NCI-H187 (cell line): ENCODE results near the gene TRIO.
"Not testable (repeated sequence)": the region's sequence is repeated elsewhere in the genome, so short reads cannot be mapped to it uniquely, and the experiment has no call there.

ENCODE experiments used
- DNase-seq, 2 experiments: peaks; one replicate each; lab custom pipeline; 2025; lab: John Stamatoyannopoulos, UW

The TRIO gene

GRCh38 chr5:14386884-14387624 is 243.9 kb downstream of the TRIO start:
- DNase-seq: no peak

DNA sequence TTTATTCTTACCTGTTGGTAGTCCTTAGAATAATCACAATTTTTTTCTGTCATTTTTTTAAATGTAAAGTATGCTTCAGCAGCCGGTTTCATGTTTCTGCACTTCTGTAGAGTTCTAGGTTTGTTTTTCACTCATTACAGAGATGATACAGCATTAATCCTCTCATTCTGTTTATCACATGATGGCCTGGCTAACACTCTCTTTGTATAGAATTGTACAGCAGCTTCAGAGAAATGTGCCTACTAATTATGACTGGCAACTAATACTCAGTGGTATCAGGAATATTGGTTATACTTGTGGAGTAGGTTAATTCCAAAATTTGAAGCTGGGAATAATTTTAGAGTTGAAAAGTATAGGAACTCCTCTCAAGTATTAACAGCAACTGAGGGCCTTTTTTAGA is 245.6 kb downstream of the TRIO start:
- no peak for DNase-seq

DNA sequence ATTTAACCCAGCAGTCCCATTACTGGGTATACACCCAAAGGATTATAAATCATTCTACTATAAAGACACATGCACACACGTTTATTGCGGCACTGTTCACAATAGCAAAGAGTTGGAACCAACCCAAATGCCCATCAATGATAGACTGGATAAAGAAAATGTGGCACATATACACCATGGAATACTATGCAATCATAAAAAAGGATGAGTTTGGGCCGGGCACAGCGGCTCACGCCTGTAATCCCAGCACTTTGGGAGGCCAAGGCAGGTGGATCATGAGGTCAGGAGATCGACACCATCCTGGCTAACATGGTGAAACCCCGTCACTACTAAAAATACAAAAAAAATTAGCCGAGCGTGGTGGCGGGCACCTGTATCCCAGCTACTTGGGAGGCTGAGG is 249.4 kb downstream of the TRIO start:
- not testable (repeated sequence) for DNase-seq

DNA sequence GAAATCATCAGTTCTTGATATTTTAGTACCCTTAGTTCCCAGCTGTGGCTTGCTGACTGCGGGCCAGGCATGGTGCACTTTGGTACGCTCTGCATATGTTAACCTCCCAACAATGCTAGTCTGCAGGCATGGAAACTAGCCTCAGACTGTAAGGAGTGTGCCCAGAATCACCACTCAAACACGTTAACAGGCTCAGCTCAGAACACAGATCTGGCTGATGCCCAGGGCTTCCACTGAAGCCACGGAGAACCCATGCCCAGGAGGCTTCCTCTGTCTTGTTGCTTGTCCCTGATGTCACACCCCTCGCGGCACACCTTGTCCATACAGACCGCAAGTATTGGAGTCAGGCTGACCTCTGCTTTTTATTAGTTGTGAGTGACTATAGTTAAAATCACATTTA is 251.2 kb downstream of the TRIO start:
- no peak for DNase-seq

DNA sequence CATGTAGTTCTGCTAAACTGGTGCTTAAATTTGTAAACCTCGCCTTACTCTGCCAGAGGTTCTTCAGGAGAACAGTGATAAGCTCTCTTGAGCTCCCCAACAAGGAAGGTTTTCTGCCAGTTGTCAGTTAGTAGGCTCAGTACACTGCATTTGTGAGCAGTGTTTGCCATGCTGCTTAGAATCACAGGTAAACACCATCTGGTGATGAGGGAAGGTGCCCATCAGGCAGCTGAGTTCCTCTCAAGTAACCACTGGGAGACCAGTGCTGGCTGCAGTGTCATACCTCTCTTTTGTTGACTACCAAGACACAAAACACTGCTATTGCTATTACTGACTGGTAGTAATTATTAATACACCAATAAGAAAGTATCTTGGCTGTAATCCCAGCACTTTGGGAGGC is 252.3 kb downstream of the TRIO start:
- DNase-seq: no peak

GRCh38 chr5:14396066-14396465 is 252.9 kb downstream of the TRIO start:
- no peak for DNase-seq

DNA sequence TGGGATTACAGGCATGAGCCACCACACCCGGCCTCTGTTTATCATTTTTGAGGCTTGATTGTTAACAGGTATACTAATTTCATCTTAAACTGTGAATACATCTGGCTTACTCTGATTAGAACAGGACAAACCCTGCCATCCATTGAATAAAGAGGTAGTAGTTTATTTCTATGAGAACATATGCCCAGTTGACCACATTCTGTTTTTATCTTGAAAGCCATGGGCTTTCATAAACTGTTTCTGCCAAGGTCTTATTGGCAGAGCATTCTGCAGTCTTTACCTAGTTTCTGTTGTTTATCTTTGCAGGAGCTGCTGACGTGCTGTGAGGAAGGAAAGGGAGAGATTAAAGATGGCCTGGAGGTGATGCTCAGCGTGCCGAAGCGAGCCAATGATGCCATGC is 253.6 kb downstream of the TRIO start:
- DNase-seq: no peak

DNA sequence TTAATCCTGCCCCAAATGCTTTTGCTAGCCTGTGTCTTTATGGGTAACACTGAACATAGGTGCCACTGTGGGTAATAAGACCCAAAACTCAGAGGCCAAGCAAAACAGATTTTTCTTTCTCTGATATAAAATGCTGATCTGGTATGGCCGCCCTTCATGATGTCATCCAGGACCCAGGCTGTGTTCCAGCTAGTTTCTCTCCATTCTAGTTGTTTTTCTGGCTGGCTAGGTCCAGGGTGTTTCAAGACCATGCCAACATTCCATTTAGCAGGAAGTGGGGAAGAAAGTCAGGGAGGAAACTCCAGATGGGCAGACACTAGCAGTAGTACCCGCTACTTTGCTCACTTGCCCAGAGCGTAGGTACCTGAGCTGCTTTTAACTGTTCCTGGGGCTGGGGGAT is 254.6 kb downstream of the TRIO start:
- DNase-seq: no peak

DNA sequence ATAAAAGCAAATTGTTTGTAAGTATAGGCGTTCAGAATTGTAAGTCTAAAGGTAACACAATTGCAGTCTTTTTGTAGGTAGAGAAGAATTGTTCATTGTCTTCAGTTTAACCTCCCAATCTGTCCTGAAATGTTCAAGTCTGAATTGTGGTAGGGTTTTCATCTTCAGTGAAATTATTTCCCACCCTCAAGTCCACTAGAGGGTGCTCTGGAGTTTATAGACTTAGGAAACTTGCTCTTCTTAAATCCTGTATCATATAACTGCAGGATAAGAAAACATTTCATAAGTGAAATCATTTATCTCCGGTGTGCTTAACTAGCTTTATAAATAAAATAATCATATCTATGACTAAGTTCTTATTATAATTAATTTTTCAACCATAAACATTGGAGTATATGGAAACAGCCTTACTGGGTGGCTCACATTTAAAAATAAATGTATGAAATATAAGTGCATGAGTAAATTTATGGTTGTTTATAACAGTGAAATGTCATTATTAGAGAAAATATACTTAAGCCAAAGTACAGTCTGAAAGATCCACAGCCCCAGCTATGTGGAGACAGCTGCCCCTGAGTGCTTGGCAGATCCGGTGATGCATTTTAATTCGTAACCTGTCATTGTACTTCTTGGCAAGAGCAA is 256.0 kb downstream of the TRIO start:
- DNase-seq: no peak

DNA sequence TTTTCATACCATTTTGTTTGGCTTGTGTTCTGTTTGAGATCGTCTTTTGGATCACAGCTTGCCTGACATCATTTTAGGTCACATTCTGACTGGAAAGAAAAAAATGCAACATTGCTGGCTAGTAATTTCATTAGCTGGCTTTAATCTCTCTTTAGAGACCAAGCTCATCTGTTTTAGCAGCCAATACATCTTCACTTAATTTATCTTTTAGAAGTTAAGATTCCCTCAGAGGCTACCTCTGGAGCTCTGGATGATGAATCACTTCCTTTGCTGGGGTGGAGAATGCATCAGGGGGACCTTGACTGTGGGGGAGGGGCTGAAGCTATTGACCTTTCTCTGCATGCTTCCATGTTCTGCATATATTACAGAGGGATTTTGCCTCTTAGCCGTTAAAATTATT is 256.9 kb downstream of the TRIO start:
- DNase-seq: no peak

GRCh38 chr5:14400611-14401010 is 257.5 kb downstream of the TRIO start:
- no peak for DNase-seq

DNA sequence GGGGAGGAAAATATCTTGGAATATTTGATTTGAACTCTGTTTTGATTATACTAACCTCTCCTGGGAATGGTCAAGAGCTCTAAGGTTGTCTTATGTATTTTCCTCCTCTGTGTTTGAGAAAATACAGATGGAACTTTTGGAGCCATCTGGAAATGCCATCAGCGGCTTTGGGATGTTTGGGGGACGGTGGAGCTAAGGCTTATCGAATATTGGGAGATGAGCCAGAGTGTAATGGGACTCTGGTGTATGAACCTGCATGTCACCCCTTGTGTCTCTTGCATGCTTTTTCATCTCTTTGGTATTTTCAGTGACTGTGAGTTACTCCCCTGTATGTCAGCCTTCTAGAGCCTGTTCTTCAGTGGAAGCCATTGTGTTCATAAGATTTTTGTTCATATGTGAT is 258.5 kb downstream of the TRIO start:
- no peak for DNase-seq

DNA sequence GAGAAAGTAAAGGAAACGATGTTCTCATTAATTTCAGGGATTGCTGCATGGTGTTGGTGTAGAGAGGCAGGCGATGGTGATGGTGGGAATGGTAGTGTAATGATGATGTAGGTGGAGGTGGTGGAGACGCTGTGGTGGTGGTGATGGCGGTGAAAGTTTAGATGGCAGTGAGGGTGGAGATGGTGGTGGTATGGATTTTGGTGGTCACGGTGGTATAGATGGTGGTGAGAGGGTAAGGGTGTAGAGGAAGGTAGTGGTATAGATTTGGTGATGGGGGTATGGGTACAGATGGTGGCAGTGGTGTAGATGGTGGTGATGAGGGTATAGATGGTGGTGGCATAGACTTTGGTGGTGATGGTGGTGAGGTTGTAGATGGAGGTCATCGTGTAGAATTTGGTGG is 259.3 kb downstream of the TRIO start:
- no peak for DNase-seq

DNA sequence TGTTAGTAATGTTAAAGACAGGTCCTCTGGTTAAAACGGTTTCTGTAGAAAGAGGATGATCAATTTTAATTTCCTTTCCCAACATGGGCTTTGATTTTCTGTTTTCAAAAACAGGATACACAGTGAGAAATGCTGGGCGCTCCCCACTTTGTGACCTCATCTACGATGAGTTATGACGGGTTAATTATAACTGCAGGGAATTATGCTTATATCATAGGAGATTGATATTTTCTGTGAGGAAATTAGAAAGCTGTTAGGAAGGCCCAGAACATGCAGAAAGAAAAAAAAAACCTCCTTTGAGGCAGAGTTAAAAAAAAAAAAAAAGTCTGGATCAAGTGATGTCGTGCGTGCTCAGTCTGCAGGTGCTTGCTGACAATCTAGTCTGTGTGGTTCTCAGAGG is 261.6 kb downstream of the TRIO start:
- no peak for DNase-seq

DNA sequence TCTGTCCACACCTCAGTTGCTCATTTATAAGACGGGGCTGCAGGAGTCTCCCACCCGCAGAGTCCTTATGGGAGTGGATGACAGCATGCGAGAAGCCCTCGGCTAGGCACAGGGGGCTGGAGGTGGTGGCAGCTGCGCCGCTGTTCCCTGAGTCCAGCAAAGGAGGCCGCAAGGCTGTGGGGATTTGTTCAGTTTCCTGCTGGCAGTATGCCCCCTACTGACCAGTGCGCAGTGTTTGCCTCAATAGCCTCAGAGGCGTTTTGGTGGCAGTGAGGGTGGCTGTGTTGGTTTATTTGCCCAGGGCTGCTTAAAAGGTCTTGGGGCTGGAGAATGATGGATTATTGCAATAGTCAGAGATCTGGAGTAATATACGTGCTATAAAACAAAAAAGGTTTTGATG is 262.1 kb downstream of the TRIO start:
- no peak for DNase-seq

DNA sequence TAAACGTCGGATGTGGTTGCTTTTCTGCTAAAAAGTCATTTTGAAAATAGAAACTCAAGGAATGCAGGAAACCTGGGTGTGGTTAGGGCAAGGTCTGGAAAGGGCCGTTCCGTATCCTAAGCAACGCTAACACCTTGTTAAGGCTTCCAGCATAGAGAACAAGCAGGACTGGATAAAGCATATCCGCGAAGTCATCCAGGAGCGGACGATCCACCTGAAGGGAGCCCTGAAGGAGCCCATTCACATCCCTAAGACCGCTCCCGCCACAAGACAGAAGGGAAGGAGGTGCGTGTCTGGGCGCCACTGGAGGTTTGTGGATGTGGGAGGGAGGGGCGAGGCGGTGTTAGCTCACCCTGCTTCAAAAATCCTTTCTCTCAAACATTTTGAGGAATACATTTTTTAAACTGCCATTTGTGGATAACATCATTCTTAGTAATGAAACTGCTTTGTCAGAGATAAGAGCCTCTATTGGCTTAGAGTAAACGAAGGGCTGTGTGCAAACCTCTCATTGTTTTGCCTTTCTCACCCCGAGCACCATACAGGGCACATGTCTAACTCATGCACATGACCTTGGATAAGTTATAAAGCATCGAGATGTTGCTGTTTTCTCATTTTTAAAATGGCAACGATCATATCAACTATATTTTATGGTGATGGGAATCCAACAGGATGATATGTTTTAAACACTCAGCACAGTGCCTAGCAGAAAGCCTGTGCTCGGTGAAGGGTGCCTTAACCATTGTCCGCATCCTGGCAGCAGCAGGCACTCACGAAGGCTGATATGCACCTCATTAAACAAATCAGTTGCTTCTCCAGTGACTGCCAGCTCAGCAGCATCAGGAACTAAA is 262.8 kb downstream of the TRIO start:
- DNase-seq: no peak

DNA sequence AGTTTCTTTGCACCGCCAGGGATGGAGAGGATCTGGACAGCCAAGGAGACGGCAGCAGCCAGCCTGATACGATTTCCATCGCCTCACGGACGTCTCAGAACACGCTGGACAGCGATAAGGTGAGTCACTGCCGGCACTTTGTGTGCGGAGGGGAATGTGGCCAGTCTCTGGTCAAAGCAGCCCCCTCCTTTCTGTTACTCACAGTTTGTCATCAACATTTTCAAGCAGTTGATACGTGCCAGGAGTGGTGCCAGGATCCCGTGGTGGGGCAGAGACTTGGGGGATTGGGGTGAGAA is 263.4 kb downstream of the TRIO start:
- DNase-seq: no peak

GRCh38 chr5:14407051-14407450 is 263.9 kb downstream of the TRIO start:
- DNase-seq: no peak

GRCh38 chr5:14407746-14408175 is 264.6 kb downstream of the TRIO start:
- no peak for DNase-seq

DNA sequence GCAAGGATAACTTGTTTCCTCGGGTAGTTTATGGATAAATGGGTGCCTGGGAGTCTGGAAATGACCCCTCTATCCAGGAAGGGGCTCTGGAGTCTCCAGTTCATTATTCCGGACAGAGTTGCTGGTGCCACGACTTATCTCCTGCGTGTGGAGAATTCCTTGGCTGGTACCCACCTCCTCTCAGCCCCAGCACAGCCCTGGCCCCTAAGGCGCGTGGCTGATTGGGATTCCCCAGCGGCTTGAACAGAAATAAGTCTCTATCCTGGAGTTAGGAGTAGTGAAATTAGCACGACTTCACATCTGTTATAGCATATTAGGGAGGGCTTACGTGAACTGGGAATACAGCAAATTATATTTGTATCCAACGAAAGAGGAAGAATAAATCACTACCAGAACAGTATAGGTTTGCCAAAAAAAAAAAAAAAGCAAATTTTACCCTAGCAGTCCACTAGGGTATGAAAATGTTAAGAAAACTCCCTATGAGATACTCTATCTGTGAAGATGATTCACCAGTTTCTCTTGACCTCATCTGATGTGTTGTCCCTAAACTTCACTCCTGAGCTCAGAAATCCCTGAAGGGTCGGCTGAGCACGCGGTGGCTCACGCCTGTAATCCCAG is 265.9 kb downstream of the TRIO start:
- no peak for DNase-seq

DNA sequence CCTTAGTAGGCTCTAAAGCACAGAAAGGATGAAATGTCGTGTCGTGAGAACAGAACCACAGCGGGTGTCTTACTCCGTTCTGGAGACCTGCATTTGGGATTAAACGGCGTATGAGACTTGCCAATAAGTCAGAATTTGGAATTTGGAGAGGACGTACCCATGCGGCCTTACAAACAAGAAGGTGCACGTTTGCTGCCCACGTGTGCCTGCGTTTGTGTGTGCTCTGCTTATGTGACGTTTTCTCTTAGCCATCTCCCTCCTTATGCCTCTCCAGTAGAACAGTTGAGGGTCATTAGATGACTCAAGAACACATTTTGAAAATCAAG is 266.9 kb downstream of the TRIO start:
- no peak for DNase-seq

DNA sequence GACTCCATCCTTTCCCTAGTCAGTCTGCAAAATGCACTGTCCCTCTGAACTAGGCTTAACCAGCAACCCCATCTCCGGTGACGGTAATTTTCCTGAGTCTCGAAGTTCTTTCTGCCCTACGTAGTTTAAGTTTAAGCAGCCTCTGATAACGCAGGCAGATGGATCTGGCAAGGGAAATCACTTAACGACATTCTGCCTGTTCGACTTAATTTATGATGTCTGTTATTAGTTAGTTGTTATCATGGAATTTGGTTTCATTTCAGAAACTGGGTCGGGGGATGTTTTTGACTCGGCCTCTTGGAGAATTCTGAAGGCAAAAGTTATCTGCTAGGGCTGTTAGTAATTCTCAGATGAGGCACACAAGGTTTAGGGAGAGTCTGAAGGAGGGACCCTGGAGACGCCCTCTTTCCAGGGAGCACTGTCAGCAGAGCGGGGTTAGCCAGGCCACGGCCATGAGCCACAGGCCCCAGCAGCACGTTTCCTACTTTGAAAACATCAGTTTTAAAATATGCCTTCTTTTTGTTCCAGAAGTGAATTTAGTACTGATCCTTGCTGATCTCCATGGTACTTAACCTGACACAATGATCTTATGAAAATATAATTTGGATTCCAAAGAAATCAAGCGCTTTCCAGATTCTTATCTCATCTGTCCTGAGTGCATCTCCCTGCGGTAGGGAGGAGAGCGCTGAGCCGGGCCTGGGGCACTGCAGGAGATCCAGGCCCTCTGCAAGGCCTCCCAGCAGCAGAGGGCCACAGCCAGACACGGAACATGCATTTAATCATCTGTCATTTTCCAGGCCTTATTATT is 267.5 kb downstream of the TRIO start:
- no peak for DNase-seq
